Fibroblast of skin of back (primary cell): Measurements from ENCODE around the gene RAB4B.
"Not testable (repeated sequence)": the region's sequence is repeated elsewhere in the genome, so short reads cannot be mapped to it uniquely, and the experiment has no call there.

ENCODE experiments used
- DNase-seq: peaks from one replicate; pipeline ENCODE4 v3.0.0-alpha.2; 2013

RAB4B gene

DNA sequence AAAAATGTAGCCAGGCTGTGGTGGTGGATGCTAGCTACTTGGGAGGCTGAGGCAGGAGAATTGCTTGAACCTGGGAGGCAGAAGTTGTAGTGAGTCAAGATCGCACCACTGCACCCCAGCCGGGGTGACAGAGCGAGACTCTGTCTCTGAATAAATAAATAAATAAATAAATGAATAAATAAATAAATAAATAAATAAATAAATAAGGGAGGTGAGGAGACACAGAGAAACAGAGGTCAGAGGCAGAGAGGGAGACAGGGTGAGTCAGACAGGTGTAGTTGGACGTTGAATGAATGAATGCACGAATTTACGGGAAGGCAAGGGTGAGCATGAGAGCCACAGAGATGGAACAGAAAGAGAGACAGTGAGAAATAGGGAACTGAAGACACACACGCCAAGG is 3.1 kb downstream of the RAB4B start:
- DNase-seq: no peak

DNA sequence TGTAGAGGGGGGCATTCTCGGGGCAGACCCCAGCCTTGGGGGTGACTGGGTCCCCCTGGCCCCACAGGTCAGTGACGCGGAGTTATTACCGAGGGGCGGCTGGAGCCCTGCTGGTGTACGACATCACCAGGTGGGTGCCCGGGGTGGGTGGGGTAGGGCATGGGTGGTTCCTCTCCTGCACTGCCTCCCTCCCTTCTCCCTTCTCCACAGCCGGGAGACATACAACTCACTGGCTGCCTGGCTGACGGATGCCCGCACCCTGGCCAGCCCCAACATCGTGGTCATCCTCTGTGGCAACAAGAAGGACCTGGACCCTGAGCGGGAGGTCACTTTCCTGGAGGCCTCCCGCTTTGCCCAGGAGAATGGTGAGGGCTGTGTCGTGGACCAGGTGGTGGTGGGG is 5.7 kb downstream of the RAB4B start:
- no peak for DNase-seq

DNA sequence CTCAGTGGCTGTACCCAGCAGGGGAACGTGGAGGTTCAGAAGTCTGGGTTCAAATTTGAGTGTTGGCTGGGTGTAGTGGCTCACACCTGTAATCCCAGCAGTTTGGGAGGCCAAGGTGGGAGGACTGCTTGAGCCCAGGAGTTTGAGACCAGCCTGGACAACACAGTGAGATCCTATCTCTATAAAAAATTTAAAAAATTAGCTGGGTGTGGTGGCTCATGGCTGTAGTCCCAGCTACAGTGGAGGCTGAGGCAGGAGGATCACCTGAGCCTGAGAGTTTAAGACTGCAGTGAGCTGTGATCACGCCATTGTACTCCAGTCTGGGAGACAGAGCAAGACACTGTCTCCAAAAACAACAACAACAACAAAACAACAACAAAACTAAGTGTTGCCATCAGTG is 6.1 kb downstream of the RAB4B start:
- DNase-seq: not testable (repeated sequence)

DNA sequence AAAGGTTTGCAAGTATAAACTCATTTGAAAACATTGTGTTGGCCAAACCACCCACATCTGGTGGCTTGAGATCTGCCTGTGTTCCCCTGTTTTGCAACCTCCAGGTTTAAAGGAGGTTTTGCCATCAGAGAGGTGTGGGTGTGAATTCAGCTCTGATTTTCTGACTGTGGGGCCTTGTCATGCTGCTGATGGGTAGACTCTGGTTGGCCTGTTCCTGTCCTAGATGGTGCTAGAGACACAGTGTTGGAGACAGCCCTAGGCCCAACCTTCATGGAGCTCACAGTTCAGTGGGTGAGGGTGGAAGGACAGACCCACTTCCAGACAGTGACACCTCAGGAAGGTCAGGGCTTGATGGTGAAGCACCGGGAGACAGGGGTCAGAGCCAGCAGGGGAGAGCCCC is 7.5 kb downstream of the RAB4B start:
- DNase-seq: no peak

DNA sequence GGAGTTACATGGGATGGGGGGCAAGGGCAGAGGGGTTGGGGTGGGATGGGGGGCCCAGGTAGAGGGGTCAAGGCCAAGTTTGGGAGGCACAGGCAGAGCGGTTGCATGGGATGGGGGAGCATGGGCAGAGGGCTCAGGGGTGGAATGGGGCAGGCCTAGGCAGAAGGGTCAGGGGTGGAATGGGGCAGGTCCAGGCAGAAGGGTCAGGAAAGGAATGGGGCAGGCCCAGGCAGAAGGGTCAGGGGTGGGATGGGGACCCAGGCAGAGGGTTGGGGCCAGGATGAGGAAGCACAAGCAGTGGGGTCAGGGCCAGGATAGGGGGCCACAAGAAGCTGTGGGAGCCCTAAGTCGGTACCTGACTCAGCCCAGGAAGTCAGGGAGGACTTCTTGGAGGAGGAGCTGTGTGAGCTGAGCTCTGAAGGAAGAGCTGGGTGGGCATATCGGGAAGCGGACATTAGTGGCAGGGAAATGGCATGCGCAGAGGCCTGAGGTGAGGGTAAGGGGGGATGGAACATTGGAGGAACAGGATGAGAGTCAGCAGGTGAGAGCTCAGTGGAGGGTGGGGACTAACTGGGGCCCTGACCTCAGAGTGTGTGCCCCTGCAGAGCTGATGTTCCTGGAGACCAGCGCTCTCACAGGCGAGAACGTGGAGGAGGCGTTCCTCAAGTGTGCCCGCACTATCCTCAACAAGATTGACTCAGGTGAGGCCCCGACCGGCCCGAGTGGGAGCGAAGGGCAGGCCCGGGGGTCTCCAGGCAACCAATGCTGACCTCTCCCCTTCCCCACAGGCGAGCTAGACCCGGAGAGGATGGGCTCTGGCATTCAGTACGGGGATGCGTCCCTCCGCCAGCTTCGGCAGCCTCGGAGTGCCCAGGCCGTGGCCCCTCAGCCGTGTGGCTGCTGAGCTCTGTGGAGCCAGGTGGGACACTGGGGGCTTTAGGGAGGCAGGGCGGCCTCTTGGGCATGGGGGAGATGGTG is 8.3 kb downstream of the RAB4B start:
- no peak for DNase-seq

DNA sequence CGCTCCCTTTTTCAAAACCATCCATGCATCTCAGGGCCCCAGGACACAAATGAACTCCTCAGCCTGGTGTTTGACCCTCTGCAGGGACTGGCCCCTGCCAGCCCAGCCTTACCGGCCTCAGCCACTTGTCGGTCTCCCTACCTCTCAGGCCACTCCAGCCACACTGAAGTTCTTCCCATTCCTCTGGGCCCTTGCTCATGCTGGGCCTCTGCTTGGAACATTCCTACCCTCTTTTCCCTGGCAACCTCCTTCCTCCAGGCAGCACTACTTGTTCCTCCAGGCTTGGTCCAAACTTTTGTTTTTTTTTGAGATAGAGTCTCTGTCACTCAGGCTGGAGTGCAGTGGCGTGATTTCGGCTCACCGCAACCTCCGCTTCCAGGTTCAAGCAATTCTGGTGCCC is 13.3 kb downstream of the RAB4B start:
- DNase-seq: no peak

DNA sequence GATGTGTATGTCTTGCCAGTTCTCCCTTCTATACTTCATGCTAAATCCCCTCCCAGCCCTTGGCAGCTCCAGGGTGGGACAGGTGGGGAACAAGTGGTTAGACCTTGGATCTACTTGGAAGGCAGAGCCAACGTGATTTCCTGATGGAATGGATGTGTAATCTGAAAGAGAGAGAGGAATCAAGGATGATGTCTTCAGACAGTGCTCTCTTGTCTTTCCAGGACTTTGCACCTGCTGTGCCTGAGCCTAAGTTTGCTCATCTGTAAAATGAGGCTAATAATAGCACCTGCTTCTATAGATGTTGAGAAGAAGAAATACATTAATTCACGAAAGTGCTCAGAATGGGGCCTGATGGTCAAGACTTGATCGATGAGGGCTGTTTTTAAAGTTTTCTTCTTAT is 13.9 kb downstream of the RAB4B start:
- DNase-seq: no peak

DNA sequence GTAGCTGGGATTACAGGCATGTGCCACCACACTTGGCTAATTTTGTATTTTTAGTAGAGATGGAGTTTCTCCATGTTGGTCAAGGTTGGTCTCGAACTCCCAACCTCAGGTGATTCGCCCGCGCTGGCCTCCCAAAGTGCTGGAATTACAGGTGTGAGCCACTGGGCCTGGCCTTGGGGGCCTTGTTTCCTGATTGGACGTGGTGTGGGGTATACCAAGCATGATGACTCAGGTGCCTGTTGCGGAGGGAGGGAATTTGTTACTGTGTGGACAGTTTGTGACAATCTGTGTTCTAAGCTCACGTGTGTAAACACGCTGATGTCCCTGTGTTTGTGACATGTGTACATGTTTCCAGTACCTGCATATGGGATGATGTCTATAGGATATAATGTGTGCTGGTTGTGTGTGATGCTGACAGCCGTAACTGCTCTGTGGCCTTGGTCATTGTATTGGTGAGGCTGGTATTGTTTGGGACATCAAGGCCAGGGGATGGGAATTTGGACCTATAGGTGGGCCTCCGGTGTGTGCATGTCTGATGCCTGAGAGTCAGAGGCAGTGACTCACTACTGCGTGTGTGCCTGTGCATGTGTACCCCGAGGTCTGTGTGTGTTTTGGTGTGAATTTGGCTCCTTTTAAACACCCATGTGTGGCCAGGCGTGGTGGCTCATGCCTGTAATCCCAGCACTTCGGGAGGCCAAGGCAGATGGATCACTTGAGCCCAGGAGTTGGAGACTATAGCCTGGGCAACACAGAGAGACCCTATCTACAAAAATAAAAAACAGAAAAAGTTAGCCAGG is 19.3 kb downstream of the RAB4B start:
- DNase-seq: no peak

DNA sequence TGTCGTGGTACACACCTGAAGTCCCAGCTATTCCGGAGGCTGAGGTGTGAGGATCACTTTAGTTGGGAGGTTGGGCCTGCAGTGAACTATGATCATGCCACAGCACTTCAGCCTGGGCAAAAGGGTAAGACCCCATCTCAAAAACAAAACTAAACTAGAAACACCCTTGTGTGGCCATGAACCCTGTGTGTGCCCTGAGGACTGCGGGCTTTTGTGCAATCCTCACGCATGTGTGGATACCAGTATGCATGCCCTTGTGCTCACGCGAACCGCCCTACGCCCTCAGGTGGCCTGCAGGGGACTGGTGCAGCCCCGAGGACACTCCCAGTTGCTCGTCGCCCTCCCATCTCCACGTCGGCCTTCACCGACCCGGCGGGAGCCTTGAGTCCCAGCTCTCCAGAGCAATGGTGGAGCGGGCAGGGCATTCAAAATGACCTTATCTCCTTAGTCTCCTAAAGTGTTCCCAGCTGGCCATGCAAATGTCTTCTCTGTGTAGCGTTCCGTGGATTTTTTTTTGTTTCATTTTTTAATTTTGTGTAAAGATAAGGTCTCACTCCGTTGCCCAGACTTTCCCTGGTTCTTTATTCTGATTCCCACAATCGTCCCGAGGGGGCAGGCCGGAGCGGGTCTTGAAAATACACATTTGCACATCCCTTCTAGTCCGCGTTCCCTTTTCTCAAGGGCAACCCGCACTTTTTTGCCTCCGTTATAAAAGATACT is 20.1 kb downstream of the RAB4B start:
- DNase-seq: peak; percentile 61

DNA sequence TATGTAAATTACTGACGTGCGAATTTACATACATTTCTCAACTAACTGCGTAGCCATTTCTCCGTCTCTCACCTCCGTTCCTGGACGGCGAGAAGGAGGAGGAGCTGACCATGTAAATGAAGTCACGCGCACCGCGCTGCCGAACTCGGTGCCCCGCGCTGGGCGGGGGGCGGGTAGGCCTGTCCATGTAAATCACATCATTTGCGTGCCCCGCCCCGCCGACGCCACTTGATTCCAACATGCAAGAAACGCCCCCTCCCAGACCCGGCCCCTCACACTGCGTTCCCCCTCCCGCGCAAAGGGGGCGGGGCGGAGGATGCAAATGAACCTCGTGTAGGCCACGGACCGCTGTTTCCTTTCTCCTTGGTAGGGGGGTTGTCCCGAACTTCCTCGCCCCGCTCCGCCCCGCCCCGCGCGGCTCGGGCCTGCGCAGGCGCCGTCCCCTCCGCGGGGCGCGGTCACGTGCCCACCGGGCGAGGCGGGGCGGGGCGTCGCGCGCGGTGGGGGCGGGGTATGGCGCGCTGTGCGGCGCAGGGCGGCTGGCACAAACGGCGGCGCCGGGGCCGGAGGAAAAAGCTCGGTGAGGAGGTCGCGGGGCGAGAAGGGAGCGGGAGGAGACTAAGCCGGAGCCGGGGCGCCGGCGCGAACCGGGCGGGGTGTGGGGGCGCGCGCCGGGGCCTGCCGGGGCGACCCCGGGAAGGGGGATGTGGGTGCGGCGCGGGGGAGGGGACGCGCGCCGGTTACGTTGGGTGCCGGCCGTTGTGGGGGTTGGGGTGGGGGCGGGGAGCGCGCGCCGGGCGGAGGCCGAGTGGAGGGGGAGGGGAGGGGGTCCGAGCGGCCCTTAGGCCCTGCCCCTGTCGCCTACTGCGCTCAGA is 20.9 kb downstream of the RAB4B start, which contains the start of gene EGLN2:
Gene EGLN2, plus strand, starts transcription at position 509 of the 875 bp plus-strand sequence. CDS start 1,382 bp downstream, outside the sequence.
- peak; percentile 100 for DNase-seq

DNA sequence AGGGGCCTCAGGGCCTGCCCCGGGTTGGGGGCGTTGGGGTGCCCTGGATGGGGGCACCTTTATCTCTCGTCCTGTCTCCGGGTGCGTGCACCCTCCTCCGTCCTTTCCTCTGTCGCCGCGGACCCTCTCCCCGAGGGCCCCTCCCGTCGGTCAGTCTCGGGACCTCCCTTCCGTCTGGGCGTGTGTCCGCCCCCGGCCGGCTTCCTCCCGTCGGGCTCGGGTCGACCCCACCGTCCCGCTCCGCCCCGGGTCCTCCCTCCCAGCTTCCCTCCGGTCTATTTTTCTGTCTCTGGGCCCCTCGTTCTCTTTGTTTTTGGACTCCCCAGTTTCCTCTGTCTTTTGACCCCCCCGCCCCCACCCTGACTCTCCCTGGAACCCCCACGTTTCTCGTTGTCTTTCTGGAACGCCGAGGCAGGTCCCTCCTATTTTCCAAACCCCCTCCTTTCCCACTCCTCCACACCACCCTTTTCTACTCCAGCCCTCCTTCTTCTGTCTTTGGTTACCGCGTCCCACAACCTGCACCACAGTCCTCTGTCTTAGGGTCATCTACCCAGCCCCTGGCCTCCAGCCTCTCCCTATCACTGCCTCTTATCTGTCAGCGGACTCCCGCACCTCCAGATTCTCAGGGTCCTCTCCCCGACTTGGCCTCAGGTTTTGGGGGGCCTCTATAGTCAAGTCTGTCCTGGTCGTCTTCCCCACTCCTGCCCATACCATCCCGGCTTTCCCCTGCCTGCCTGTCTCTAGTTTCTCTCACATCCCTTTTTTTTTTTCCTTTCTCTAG is 21.7 kb downstream of the RAB4B start:
- peak; percentile 38 for DNase-seq

DNA sequence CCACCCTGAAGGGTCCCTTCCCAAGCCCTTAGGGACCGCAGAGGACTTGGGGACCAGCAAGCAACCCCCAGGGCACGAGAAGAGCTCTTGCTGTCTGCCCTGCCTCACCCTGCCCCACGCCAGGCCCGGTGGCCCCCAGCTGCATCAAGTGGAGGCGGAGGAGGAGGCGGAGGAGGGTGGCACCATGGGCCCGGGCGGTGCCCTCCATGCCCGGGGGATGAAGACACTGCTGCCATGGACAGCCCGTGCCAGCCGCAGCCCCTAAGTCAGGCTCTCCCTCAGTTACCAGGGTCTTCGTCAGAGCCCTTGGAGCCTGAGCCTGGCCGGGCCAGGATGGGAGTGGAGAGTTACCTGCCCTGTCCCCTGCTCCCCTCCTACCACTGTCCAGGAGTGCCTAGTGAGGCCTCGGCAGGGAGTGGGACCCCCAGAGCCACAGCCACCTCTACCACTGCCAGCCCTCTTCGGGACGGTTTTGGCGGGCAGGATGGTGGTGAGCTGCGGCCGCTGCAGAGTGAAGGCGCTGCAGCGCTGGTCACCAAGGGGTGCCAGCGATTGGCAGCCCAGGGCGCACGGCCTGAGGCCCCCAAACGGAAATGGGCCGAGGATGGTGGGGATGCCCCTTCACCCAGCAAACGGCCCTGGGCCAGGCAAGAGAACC is 22.4 kb downstream of the RAB4B start:
- no peak for DNase-seq

DNA sequence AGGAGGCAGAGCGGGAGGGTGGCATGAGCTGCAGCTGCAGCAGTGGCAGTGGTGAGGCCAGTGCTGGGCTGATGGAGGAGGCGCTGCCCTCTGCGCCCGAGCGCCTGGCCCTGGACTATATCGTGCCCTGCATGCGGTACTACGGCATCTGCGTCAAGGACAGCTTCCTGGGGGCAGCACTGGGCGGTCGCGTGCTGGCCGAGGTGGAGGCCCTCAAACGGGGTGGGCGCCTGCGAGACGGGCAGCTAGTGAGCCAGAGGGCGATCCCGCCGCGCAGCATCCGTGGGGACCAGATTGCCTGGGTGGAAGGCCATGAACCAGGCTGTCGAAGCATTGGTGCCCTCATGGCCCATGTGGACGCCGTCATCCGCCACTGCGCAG is 22.9 kb downstream of the RAB4B start:
- DNase-seq: no peak

DNA sequence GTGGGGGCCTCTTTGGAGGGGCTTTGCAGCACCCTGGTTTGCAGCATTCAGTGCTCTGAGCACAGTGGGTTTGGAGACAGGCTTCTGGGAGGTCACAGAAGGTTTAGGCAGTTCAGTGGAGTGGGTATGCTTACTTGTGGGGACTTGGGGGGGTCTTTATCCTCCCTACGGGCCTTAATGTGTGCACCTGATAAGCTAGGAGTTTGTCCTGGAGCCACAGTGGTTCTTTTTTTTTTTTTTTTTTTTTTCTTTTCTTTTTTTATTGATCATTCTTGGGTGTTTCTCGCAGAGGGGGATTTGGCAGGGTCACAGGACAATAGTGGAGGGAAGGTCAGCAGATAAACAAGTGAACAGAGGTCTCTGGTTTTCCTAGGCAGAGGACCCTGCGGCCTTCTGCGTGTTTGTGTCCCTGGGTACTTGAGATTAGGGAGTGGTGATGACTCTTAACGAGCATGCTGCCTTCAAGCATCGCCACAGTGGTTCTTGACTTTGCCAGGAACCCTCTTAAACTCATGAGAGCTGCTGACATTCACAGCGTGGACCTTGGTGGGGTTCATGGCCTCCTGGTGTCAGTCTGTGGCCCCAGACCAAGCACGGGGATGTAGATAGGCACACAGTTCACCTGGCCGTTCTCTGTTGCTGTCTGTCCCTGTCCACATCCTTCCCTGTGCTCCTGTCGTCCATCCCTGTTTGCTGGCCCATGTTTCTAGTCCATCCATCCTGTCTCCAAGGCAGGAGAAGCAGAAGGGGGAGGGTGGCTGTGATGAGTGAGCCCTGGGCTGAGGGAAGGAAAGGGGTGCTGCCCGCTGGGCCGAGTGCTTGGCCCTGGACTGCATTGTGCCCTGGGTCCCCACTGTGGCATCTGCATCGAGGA is 23.6 kb downstream of the RAB4B start:
- no peak for DNase-seq

DNA sequence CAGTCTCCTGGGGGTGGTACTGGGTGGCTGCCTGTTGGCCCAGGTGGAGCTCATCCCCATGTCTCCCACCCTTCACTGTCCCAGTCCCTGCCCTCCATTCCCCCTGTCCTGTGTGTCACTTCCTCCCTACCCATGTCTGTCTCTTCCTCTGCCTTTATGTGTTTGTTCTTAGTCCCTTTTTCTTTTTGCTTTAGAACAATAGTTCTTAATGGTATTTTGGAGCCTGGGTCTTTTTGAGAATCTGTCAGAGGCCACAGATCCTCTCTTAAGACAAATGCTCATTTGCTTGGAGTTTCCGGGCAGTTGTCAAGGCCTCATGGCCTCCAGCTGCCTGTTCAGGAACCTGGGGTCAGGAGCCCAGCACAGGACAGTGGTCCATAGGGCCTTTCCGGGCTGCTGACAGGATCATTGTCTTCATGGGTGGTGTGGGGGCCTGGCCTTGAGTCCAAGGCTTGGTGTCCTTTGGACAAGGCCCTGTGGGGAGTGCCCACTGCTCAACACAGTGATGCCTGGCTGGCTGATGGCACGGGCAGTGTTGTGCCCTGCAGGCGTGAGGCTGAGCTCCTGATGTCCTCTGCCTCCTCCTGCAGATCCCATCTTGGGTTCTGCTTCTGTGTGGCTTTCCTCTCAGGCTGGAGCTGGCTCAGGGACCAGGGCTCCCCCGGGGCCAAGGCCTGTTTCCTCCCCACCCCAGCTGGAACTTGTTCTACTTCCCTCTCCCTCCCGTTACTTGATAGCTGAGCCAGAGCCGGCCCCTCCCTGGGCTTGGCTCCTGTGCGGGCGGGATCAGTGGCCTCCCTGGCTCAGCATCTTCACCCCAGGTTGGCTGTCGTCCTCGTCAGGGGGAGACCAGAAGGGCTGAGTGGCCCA is 24.5 kb downstream of the RAB4B start:
- no peak for DNase-seq

DNA sequence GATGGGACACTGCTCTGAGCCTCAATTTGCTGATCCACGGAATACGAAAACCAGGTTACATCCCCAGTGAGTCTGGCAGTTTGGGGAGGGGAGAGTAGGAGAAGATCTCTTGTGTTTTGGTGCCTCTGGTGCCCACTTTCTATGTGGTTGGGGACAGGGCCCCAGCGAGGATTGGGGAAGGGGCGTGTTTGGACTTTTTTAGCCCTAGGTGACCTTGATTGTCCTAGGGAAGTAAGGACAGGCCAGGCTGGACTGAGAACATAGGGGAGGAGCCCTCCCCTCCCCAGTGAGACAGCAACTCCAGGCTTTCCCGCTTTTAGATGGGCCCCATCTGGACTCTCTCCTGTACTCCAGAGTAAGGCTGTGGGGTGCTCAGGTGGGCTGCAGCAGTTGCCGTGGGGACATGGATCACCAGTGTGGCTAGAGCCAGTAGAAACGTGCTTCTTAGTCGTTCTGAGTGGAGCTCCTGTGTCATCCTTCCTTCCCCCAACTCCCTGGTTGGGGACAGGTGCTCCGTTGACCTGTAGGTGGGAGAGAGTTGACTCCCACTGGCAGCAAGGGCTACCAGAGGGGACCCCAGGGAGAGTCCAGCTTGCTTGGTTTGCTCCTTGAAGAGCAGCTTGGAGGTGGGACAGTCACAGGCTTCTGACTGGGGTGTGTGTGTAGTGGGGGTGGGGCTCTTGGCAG is 25.3 kb downstream of the RAB4B start:
- DNase-seq: no peak

DNA sequence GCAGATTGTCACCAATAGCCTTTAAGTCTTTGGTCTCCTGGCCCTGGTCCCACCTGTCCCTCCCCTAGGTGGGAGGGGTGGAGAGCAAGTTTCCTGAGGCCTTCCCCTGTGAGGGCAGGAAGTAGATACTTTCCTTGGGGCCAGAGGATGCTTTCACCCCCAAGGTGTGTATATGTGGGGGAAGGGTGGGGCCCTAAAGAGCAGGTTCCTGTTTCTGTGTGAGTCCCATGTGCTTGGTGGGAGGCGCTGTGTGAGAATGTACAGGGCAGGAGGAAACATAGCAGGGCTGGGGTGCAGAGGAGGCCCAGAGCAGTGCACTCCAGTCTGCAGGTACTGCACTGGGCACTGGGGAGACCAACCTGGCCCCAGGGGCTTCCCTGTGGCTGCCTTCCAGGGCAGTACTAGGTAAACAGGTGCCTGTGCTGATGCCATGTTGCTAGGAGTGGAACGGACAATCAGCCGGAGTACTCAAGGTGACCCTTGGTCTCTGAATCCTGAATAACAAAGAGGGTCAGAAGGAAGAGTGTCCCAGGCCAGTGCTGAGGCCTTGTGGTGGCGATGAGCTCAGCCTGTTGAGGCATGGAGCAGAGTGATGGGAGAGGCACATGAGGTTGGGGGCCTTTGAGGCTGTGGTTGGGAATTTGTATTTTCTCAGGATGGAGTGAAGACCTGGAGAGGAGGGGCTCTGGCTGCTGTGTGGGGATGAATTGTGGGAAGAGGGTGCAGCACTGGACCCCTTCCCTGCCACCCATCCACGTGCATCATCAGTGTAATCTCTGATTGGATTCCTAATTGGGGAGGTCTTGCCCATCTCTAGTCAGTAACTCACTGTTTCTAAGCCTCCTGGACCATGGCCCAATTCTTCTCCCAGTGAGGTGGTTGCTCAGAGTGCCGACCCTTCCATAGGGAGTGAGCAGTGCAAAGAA is 26.1 kb downstream of the RAB4B start:
- DNase-seq: no peak
